Sigmoid colon (tissue), 4 donors: ENCODE measurements around the gene GALNT7.

ENCODE experiments used
- CTCF ChIP-seq, 4 experiments: fragments of 450-650 bp in 3 of 4; fragments of 200-600 bp in 1 of 4; IDR thresholded peaks; one replicate each; pipeline ENCODE4 v1.5.1; 2016 to 2019; ENCODE audit warnings: antibody characterized with exemption in 4 of 4, mild to moderate bottlenecking in 3 of 4, moderate library complexity in 2 of 4
- POLR2AphosphoS5 ChIP-seq, 4 donors: sonication (generic); formaldehyde crosslinking; IDR thresholded peaks; one replicate each; pipeline ENCODE4 v1.6.1; 2017; ENCODE audit warnings: antibody characterized with exemption in 4 of 4

- TF ChIP-seq CTCF (IDR thresholded peaks at IDR 0.05) (no peak), POLR2AphosphoS5 (IDR thresholded peaks at IDR 0.05) (no peak)
Measured at GRCh38 chr4:173246719-173247118, 78.1 kb downstream of the GALNT7 start.
